OCI-LY1 (cell line): ENCODE measurements around the gene GAS6.

Experiments
- H2AFZ ChIP-seq: fragments of 200-600 bp; sonication (generic), shearing (Covaris generic); 2 replicates; pipeline ENCODE4 v1.6.0; 2014; ENCODE audit warnings: antibody characterized with exemption, mild to moderate bottlenecking, low read length
- H3F3A ChIP-seq: fragments of 200-600 bp; sonication (generic), shearing (Covaris generic); 2 replicates; pipeline ENCODE4 v1.6.0; 2014; ENCODE audit warnings: mild to moderate bottlenecking, antibody characterized with exemption, low read length, moderate library complexity; ENCODE audit not compliant: insufficient read depth
- H3K27ac ChIP-seq: fragments of 200-600 bp; sonication (generic); 2 replicates; pipeline ENCODE4 v1.5.1; 2014; ENCODE audit warnings: low read length, mixed run types, mild to moderate bottlenecking, low read depth; ENCODE audit not compliant: poor library complexity, severe bottlenecking
- H3K27me3 ChIP-seq: fragments of 200-600 bp; sonication (generic); 2 replicates; pipeline ENCODE4 v1.6.0; 2014; ENCODE audit warnings: antibody characterized with exemption, mild to moderate bottlenecking, low read length, moderate library complexity; ENCODE audit not compliant: insufficient read depth
- H3K36me3 ChIP-seq: fragments of 200-600 bp; sonication (generic); 2 replicates; pipeline ENCODE4 v1.6.1; 2014; ENCODE audit warnings: mild to moderate bottlenecking, antibody characterized with exemption, low read length, moderate library complexity, mixed read lengths; ENCODE audit not compliant: insufficient read depth
- H3K4me1 ChIP-seq: fragments of 200-600 bp; sonication (generic); 2 replicates; pipeline ENCODE4 v1.5.1; 2014; ENCODE audit warnings: mild to moderate bottlenecking, low read length, moderate library complexity; ENCODE audit not compliant: insufficient read depth, severe bottlenecking
- H3K4me2 ChIP-seq: fragments of 200-600 bp; sonication (generic), shearing (Covaris generic); 2 replicates; pipeline ENCODE4 v1.6.1; 2014; ENCODE audit warnings: low read length
- H3K4me3 ChIP-seq: fragments of 200-600 bp; sonication (generic); 2 replicates; pipeline ENCODE4 v1.5.1; 2014; ENCODE audit warnings: low read length, low read depth, mild to moderate bottlenecking, mixed read lengths; ENCODE audit not compliant: poor library complexity, severe bottlenecking
- H3K79me2 ChIP-seq: fragments of 200-600 bp; shearing (Covaris generic); 2 replicates; pipeline ENCODE4 v1.6.1; 2016; ENCODE audit warnings: mixed run types, low read length, mixed read lengths; ENCODE audit not compliant: insufficient read depth
- H3K9ac ChIP-seq: fragments of 200-600 bp; sonication (generic), shearing (Covaris generic); 2 replicates; pipeline ENCODE4 v1.6.1; 2014; ENCODE audit warnings: mild to moderate bottlenecking, low read length, mixed read lengths
- H3K9me2 ChIP-seq: fragments of 200-600 bp; sonication (generic), shearing (Covaris generic); 2 replicates; pipeline ENCODE4 v1.6.1; 2014; ENCODE audit warnings: low read depth, mild to moderate bottlenecking, low read length, mixed read lengths
- H3K9me3 ChIP-seq: fragments of 200-600 bp; shearing (Covaris generic); 2 replicates; pipeline ENCODE4 v1.6.1; 2014; ENCODE audit warnings: low read length, mixed read lengths
- H4K20me1 ChIP-seq: fragments of 200-600 bp; sonication (generic), shearing (Covaris generic); 2 replicates; pipeline ENCODE4 v1.6.0; 2016; ENCODE audit warnings: mild to moderate bottlenecking, low read length; ENCODE audit not compliant: insufficient read depth
- CTCF ChIP-seq: fragments of 200-600 bp; sonication (generic), shearing (Covaris generic); IDR thresholded peaks from 2 replicates; pipeline ENCODE4 v1.5.1; 2017; ENCODE audit warnings: mild to moderate bottlenecking, antibody characterized with exemption, low read length, moderate library complexity, mixed read lengths
- EZH2 ChIP-seq: fragments of 200-600 bp; sonication (generic), shearing (Covaris generic); IDR thresholded peaks from 2 replicates; pipeline ENCODE4 v1.8.0; 2017; ENCODE audit warnings: borderline replicate concordance, mixed run types, mild to moderate bottlenecking, antibody characterized with exemption, low read length, moderate library complexity, mixed read lengths

Gene GAS6

GRCh38 chr13:113901231-113901630 is 37.4 kb upstream of the GAS6 start:
- no peak overlapping the region for H3K27ac ChIP-seq
- TF ChIP-seq EZH2 (no peak), CTCF (no peak)
- H3K4me1 ChIP-seq = no peaks in the 10 kb centered on the region
- no peaks in the 10 kb centered on the region for H3K9me3 ChIP-seq
- H3K9me2 ChIP-seq = no peaks in the 10 kb centered on the region
- H2AFZ ChIP-seq = no peak overlapping the region
- no peak overlapping the region for H3K9ac ChIP-seq
- H4K20me1 ChIP-seq = no peaks in the 10 kb centered on the region
- no peak overlapping the region for H3K4me3 ChIP-seq
- no peaks in the 10 kb centered on the region for H3K27me3 ChIP-seq
- no peaks in the 10 kb centered on the region for H3K36me3 ChIP-seq
- H3K79me2 ChIP-seq = no peaks in the 10 kb centered on the region
- no peak overlapping the region for H3K4me2 ChIP-seq
- H3F3A ChIP-seq = no peaks in the 10 kb centered on the region

DNA sequence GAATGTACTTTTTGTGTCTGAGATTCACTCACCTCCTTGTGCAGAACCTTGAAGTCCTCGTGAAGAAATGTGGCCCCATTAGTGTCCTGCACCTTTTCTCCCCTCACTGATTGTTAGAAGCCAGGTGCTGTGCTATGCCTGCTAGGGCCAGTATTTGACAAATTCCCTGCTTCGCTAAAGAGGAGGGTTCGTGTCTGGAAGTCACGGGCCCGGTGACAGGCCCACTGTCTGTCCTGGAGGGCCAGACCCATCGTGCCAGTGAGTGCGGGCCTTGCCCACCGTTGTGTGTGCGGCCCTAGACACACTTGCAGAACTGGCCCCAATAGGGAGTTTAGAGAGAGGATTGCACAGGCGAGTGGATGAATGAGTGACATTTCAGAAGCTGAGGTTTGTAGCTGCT is 36.8 kb upstream of the GAS6 start:
- Histone ChIP-seq H3K4me2 (no peak overlapping the region), H3K4me1 (no peaks in the 10 kb centered on the region), H3K79me2 (no peaks in the 10 kb centered on the region), H3K9me3 (no peaks in the 10 kb centered on the region), H3K27me3 (no peaks in the 10 kb centered on the region), H2AFZ (no peak overlapping the region), H3K9me2 (no peaks in the 10 kb centered on the region), H3K27ac (no peak overlapping the region), H3K9ac (no peak overlapping the region), H3K4me3 (no peak overlapping the region), H4K20me1 (no peaks in the 10 kb centered on the region), H3F3A (no peaks in the 10 kb centered on the region), H3K36me3 (no peaks in the 10 kb centered on the region)
- TF ChIP-seq EZH2 = no peak

GRCh38 chr13:113898391-113898790 is 34.5 kb upstream of the GAS6 start:
- H3K9me3 ChIP-seq = no peaks in the 10 kb centered on the region
- no peaks in the 10 kb centered on the region for H3K27me3 ChIP-seq
- TF ChIP-seq CTCF (no peak), EZH2 (no peak)
- no peaks in the 10 kb centered on the region for H3K36me3 ChIP-seq
- H4K20me1 ChIP-seq = no peaks in the 10 kb centered on the region
- H3K4me1 ChIP-seq = no peaks in the 10 kb centered on the region
- no peak overlapping the region for H3K9ac ChIP-seq
- no peaks in the 10 kb centered on the region for H3K79me2 ChIP-seq
- no peaks in the 10 kb centered on the region for H3K9me2 ChIP-seq
- no peak overlapping the region for H3K4me3 ChIP-seq
- no peak overlapping the region for H3K27ac ChIP-seq
- no peak overlapping the region for H2AFZ ChIP-seq
- no peaks in the 10 kb centered on the region for H3F3A ChIP-seq
- H3K4me2 ChIP-seq = no peak overlapping the region

GRCh38 chr13:113897966-113898365 is 34.1 kb upstream of the GAS6 start:
- no peaks in the 10 kb centered on the region for H3K9me3 ChIP-seq

More at GRCh38 chr13:113897966-113898365, 34.1 kb upstream of the GAS6 start:
- Histone ChIP-seq H3K4me2 (no peak overlapping the region), H3K79me2 (no peaks in the 10 kb centered on the region), H4K20me1 (no peaks in the 10 kb centered on the region), H3F3A (no peaks in the 10 kb centered on the region), H3K4me1 (no peaks in the 10 kb centered on the region), H3K36me3 (no peaks in the 10 kb centered on the region), H3K27ac (no peak overlapping the region), H3K4me3 (no peak overlapping the region), H3K9ac (no peak overlapping the region), H3K27me3 (no peaks in the 10 kb centered on the region), H2AFZ (no peak overlapping the region), H3K9me2 (no peaks in the 10 kb centered on the region)
- no peak for TF ChIP-seq CTCF
- TF ChIP-seq EZH2 = no peak
